Erythroblast (primary cell): ENCODE data around the gene XXYLT1.

ENCODE experiments used
- GATA1 ChIP-seq: IDR thresholded peaks from 2 replicates; pipeline ENCODE4 v1.6.1; 2011; ENCODE audit warnings: low read depth, mild to moderate bottlenecking, control low read depth, low read length, moderate library complexity
- POLR2A ChIP-seq: IDR thresholded peaks from 2 replicates; pipeline ENCODE4 v1.6.1; 2011; ENCODE audit warnings: mild to moderate bottlenecking, low read length

DNA sequence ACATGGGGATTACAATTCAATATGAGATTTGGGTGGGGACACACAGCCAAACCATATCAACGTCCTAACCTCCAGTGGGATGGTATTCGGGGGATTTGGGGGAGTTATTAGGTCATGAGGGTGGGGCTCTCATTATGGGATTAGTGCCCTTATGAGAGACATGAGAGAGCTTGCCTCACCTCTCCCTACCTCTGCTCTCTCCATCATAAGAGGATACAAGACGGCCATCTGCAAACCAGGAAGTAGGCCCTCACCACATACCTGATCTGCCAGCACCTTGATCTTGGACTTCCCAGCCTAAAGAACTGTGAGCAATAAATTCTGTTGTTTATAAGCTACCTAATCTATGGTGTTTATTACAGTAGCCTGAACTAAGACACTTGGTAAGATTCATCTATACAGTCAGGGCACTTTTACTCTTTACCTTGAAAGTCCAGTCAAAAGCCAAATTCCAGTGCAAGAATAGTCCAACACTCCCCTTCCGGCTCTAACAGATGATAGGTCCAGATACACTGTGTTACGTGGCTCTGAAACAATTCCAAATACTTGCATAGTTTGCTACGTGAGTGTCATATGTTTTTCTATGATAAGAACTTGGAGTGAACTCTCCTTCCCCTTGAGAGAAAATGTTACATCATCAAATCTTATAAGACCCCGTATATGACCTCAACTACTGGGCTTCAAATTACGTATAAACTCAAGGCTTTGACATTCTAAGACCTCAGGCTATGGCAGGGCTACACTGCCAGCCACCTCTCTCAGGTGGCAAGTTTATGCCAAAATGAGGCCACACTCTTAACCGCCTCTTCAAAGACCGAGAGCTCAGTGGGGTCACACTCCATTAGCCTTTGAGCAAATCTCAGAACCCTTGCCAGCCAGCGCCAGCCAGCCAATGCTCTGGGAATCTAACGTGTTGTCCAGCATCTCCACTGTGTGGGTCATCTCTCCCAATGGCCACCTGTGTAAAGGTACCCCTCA, 129.9 kb downstream of the XXYLT1 start:
- TF ChIP-seq POLR2A: no peak
- no peak for TF ChIP-seq GATA1
